ENCODE data around the gene HTR6.

Gene HTR6

GRCh38 chr1:19728413-19729145 is 63.9 kb downstream of the HTR6 start:
- no peak for DNase-seq

DNA sequence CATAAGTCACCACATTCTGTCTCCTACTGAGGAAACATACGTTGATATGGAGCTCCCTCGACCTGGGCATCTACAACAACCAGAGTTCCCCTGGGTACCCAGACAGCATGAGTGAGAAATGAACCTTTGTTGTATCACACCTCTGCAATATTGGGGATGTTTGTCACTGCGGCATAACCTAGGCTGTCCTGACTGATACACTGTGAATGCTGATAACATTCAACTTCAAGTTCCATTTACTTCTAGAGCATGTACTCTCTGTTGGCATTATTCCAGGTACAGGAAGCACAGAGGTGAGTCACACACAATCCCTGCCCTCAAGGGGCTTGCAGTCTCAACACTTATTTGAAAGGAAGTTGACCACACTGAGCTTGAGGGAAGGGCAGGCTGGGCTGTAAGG is 65.6 kb downstream of the HTR6 start:
- no peak for DNase-seq
